A673 (cell line): ENCODE data around the gene TAPBPL. TPM values are rescaled to one million over a fixed set of nuclear protein-coding genes. Genes with fewer than 3 reads are reported as not detected.

ENCODE experiments used
- BruUV-seq: library from RNA; stranded (reverse); fragments of 400-500 nt; replicated peaks from 2 replicates; lab custom pipeline; 2021; lab: Mats Ljungman, UMichigan
- CTCF ChIA-PET: fragments of 300-600 bp; sonication (Branson Sonifier 250); formaldehyde crosslinking; loops from one replicate; lab custom pipeline; 2022; ENCODE audit warnings: antibody characterized with exemption; lab: Charles Lee
- POLR2A ChIA-PET: fragments of 300-600 bp; sonication (Branson Sonifier 250); formaldehyde crosslinking; loops from one replicate; lab custom pipeline; 2022; ENCODE audit warnings: antibody characterized with exemption; ENCODE audit not compliant: low non-redundant PET; lab: Charles Lee
- DNase-seq: peaks from one replicate; pipeline ENCODE4 v3.0.0-alpha.2; 2015; ENCODE audit warnings: low spot score
- H3K27ac ChIP-seq: fragments of 200-600 bp; sonication (generic); 2 replicates; pipeline ENCODE4 v1.5.1; 2016; ENCODE audit warnings: mixed run types, low read depth, mild to moderate bottlenecking, mixed read lengths, antibody characterized with exemption, low read length; ENCODE audit not compliant: poor library complexity, severe bottlenecking
- H3K27me3 ChIP-seq: fragments of 200-600 bp; sonication (generic); replicated peaks from 2 replicates; pipeline ENCODE4 v1.6.1; 2017; ENCODE audit warnings: mixed run types, low read depth, mild to moderate bottlenecking, mixed read lengths, antibody characterized with exemption, low read length; ENCODE audit not compliant: insufficient read depth, poor library complexity
- H3K36me3 ChIP-seq: fragments of 200-600 bp; sonication (generic); 2 replicates; pipeline ENCODE4 v1.6.1; 2016; ENCODE audit warnings: mixed run types, mild to moderate bottlenecking, mixed read lengths, antibody characterized with exemption, low read length; ENCODE audit not compliant: insufficient read depth, poor library complexity, severe bottlenecking
- H3K4me1 ChIP-seq: fragments of 200-600 bp; sonication (generic); 2 replicates; pipeline ENCODE4 v1.6.1; 2017; ENCODE audit warnings: mixed run types, mild to moderate bottlenecking, mixed read lengths, antibody characterized with exemption, low read length; ENCODE audit not compliant: insufficient read depth, poor library complexity, severe bottlenecking
- H3K4me3 ChIP-seq: fragments of 200-600 bp; sonication (generic); 2 replicates; pipeline ENCODE4 v1.5.1; 2016; ENCODE audit warnings: low read depth, mixed run types, mild to moderate bottlenecking, mixed read lengths, low read length; ENCODE audit not compliant: poor library complexity, severe bottlenecking
- H3K9me3 ChIP-seq: fragments of 200-600 bp; sonication (generic); 2 replicates; pipeline ENCODE4 v1.6.1; 2016; ENCODE audit warnings: mixed run types, low read depth, mild to moderate bottlenecking, mixed read lengths, antibody characterized with exemption, low read length; ENCODE audit not compliant: poor library complexity, severe bottlenecking
- CTCF ChIP-seq: fragments of 300-800, 200-600 bp; sonication (generic); conservative IDR thresholded peaks from 2 replicates; pipeline ENCODE4 v1.5.1; 2017; ENCODE audit warnings: low read depth, mild to moderate bottlenecking, antibody characterized with exemption, low read length, moderate library complexity, mixed read lengths
- EZH2 ChIP-seq: fragments of 200-600 bp; sonication (generic); IDR thresholded peaks from 2 replicates; pipeline ENCODE4 v1.6.1; 2017; ENCODE audit warnings: borderline replicate concordance, low read depth, mild to moderate bottlenecking, mixed read lengths, antibody characterized with exemption, low read length; ENCODE audit not compliant: poor library complexity, severe bottlenecking
- intact Hi-C: fragments of 100-400 bp; cut with micrococcal nuclease; formaldehyde crosslinking; loops from one replicate; pipeline ENCODE4 v1.10.0; 2022; ENCODE audit not compliant: unreplicated experiment
- total RNA-seq: library from RNA; stranded (reverse); gene quantifications from 2 replicates; pipeline ENCODE4 v1.2.3, GENCODE V29; 2021

The TAPBPL gene
- total RNA-seq, 1 experiment from 2014 or later = 6.9 TPM

GRCh38 chr12:6438345-6438744 lies 13.5 kb upstream of the TAPBPL start:
- intact Hi-C loops = no loop called here
- Histone ChIP-seq H3K4me1 (no peaks in the 10 kb centered on the region), H3K4me3 (no peak overlapping the region), H3K36me3 (no peaks in the 10 kb centered on the region), H3K27ac (no peak overlapping the region), H3K27me3 (no peaks in the 10 kb centered on the region), H3K9me3 (no peaks in the 10 kb centered on the region)
- POLR2A ChIA-PET = no interaction called here
- TF ChIP-seq EZH2 (no peak), CTCF (no peak)
- no TSS peak for BruUV-seq
- DNase-seq = no peak
- CTCF ChIA-PET = no interaction called here

GRCh38 chr12:6440391-6440790 lies 11.5 kb upstream of the TAPBPL start:
- intact Hi-C loops = no loop called here
- Histone ChIP-seq H3K4me3 (no peak overlapping the region), H3K4me1 (no peaks in the 10 kb centered on the region), H3K27ac (no peak overlapping the region), H3K9me3 (no peaks in the 10 kb centered on the region), H3K36me3 (no peaks in the 10 kb centered on the region), H3K27me3 (no peaks in the 10 kb centered on the region)
- ChIA-PET CTCF (no interaction called here), POLR2A (no interaction called here)
- TF ChIP-seq CTCF (no peak), EZH2 (no peak)
- DNase-seq = no peak
- BruUV-seq = no TSS peak

GRCh38 chr12:6442836-6443235 lies 9.0 kb upstream of the TAPBPL start:
- ChIA-PET CTCF (interaction anchor here (0.7 kb wide), 1 partner anchor 1185 kb away, joined by 3 read pairs; no protein-coding TSS in a partner anchor), POLR2A (no interaction called here)
- TF ChIP-seq CTCF (no peak), EZH2 (no peak)
- Histone ChIP-seq H3K4me3 (no peak overlapping the region), H3K27ac (no peak overlapping the region), H3K9me3 (no peaks in the 10 kb centered on the region), H3K27me3 (no peaks in the 10 kb centered on the region), H3K36me3 (no peaks in the 10 kb centered on the region), H3K4me1 (no peaks in the 10 kb centered on the region)
- BruUV-seq = no TSS peak
- intact Hi-C loops = no loop called here
- no peak for DNase-seq
